MCF 10A (cell line): ENCODE data around the gene PPP5C. TPM values are rescaled to one million over a fixed set of nuclear protein-coding genes. Genes with fewer than 3 reads are reported as not detected.
A peak's percentile ranks its signal among the peaks of the same experiment; 100 is the strongest.

Experiments used
- BruUV-seq: library from RNA; stranded (reverse); fragments of 400-500 nt; replicated peaks from 2 replicates; lab custom pipeline; 2021; lab: Mats Ljungman, UMichigan
- CTCF ChIA-PET: fragments of 300-600 bp; sonication (Branson Sonifier 250); formaldehyde crosslinking; extraction: SDS; loops from one replicate; lab custom pipeline; 2021; ENCODE audit warnings: antibody characterized with exemption, inconsistent platforms; lab: Yijun Ruan, JAX
- POLR2A ChIA-PET: fragments of 300-600, 350-650 bp; sonication (Branson Sonifier 250); formaldehyde crosslinking; extraction: SDS; loops from one replicate; lab custom pipeline; 2020; ENCODE audit warnings: antibody characterized with exemption, inconsistent platforms; lab: Yijun Ruan, JAX
- DNase-seq: peaks from one replicate; pipeline ENCODE4 v3.0.0-alpha.2; 2018; ENCODE audit not compliant: unreplicated experiment
- H3K27ac Mint-ChIP-seq: one replicate; pipeline ENCODE4 v1.8.0; 2022; ENCODE audit warnings: mild to moderate bottlenecking, low read depth, mixed read lengths; ENCODE audit not compliant: unreplicated experiment
- H3K27me3 Mint-ChIP-seq: one replicate; pipeline ENCODE4 v1.8.0; 2022; ENCODE audit warnings: mixed read lengths; ENCODE audit not compliant: insufficient read depth, unreplicated experiment
- H3K36me3 Mint-ChIP-seq: one replicate; pipeline ENCODE4 v1.8.0; 2022; ENCODE audit warnings: mild to moderate bottlenecking, moderate library complexity, mixed read lengths; ENCODE audit not compliant: insufficient read depth, unreplicated experiment
- H3K4me1 Mint-ChIP-seq: one replicate; pipeline ENCODE4 v1.8.0; 2022; ENCODE audit warnings: mixed read lengths; ENCODE audit not compliant: insufficient read depth, unreplicated experiment
- H3K4me3 Mint-ChIP-seq: one replicate; pipeline ENCODE4 v1.8.0; 2022; ENCODE audit warnings: mild to moderate bottlenecking, moderate library complexity, mixed read lengths; ENCODE audit not compliant: unreplicated experiment
- H3K9me3 Mint-ChIP-seq: one replicate; pipeline ENCODE4 v1.8.0; 2022; ENCODE audit warnings: mixed read lengths; ENCODE audit not compliant: unreplicated experiment
- CTCF ChIP-seq: fragments of 200-600 bp; IDR thresholded peaks from one replicate; pipeline ENCODE4 v1.8.0; 2022; ENCODE audit warnings: antibody characterized with exemption, mild to moderate bottlenecking; ENCODE audit not compliant: unreplicated experiment
- intact Hi-C: fragments of 100-400 bp; cut with micrococcal nuclease; formaldehyde crosslinking; loops from 2 replicates; pipeline ENCODE4 v1.14.1; 2022
- total RNA-seq: library from RNA; stranded (reverse); gene quantifications from 2 replicates; pipeline ENCODE4 v1.2.3, GENCODE V29; 2022

PPP5C gene
- total RNA-seq, 1 experiment from 2014 or later: 81.5 TPM

- Mint-ChIP-seq H3K4me3 (peak overlapping the region; percentile 100), H3K27me3 (no peaks in the 10 kb centered on the region), H3K9me3 (no peaks in the 10 kb centered on the region), H3K27ac (peak overlapping the region; percentile 92), H3K4me1 (peaks cover 45% of the 10 kb centered on the region), H3K36me3 (peaks cover 47% of the 10 kb centered on the region)
- POLR2A ChIA-PET: no interaction called here
- intact Hi-C loops: no loop called here
- BruUV-seq: no TSS peak
- no peak for DNase-seq
- no peak for TF ChIP-seq CTCF
- CTCF ChIA-PET: interaction anchor here (0.6 to 0.7 kb wide), 3 partner anchors 51 to 77 kb away, joined by 3 to 4 read pairs (median 3); no protein-coding TSS in a partner anchor
These were observed 2.6 kb downstream of the PPP5C start for GRCh38 chr19:46349311-46349993.

GRCh38 chr19:46350029-46350757 is 3.3 kb downstream of the PPP5C start:
- POLR2A ChIA-PET: interaction anchor here (0.7 to 2.3 kb wide), 7 partner anchors 9 to 808 kb away, joined by 3 to 15 read pairs (median 4); no protein-coding TSS in a partner anchor
- H3K27me3 Mint-ChIP-seq: no peaks in the 10 kb centered on the region
- peak overlapping the region; percentile 92 for H3K27ac Mint-ChIP-seq
- no peaks in the 10 kb centered on the region for H3K9me3 Mint-ChIP-seq
- peaks cover 54% of the 10 kb centered on the region for H3K36me3 Mint-ChIP-seq
- TF ChIP-seq CTCF: no peak
- peaks cover 45% of the 10 kb centered on the region for H3K4me1 Mint-ChIP-seq
- peak; percentile 77 for DNase-seq
- no TSS peak for BruUV-seq
- intact Hi-C loops: loop anchor here (2.0 kb wide), 1 partner anchor 17 kb away; no protein-coding TSS in a partner anchor
- CTCF ChIA-PET: interaction anchor here (0.7 to 2.7 kb wide), 4 partner anchors 20 to 227 kb away, joined by 3 to 23 read pairs (median 4); no protein-coding TSS in a partner anchor
- peak overlapping the region; percentile 100 for H3K4me3 Mint-ChIP-seq

DNA sequence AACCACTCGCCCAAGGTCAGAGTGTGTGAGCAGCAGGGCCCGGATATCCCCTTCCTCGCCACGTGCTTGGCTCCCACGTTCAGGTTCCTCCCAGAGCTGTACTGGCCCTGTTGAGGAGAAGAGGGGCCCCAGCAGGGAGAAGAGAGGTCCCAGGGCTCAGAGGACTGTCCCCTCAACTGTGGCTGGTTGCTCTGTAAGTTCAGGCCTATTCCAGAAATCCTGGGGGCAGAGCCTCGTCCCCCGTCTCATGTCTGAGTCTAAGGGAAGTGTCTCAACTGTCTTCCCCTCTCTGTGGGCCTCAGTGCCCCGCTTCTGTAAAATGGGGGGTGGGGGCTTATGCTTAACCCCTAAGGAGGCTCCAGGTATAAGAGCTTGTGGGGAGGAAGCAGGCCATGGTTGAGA is 3.9 kb downstream of the PPP5C start:
- H3K4me3 Mint-ChIP-seq: peak overlapping the region; percentile 100
- TF ChIP-seq CTCF: no peak
- peaks cover 59% of the 10 kb centered on the region for H3K36me3 Mint-ChIP-seq
- H3K9me3 Mint-ChIP-seq: no peaks in the 10 kb centered on the region
- DNase-seq: no peak
- no peaks in the 10 kb centered on the region for H3K27me3 Mint-ChIP-seq
- peak overlapping the region; percentile 92 for H3K27ac Mint-ChIP-seq
- H3K4me1 Mint-ChIP-seq: peaks cover 45% of the 10 kb centered on the region
- ChIA-PET CTCF (interaction anchor here (0.7 to 2.7 kb wide), 4 partner anchors 19 to 228 kb away, joined by 3 to 23 read pairs (median 4); no protein-coding TSS in a partner anchor), POLR2A (interaction anchor here (0.7 to 2.3 kb wide), 8 partner anchors 8 to 807 kb away, joined by 3 to 15 read pairs (median 6); no protein-coding TSS in a partner anchor)
- no TSS peak for BruUV-seq
- intact Hi-C loops: loop anchor here (2.0 kb wide), 1 partner anchor 16 kb away; no protein-coding TSS in a partner anchor
